Epidermal melanocyte (primary cell): Measurements from ENCODE around the gene CYP46A1.

Source experiments
- DNase-seq: peaks from one replicate; pipeline ENCODE4 v3.0.0; 2011; ENCODE audit warnings: low spot score; ENCODE audit not compliant: insufficient read length

The CYP46A1 gene

GRCh38 chr14:99673305-99674063, 10.6 kb upstream of the CYP46A1 start:
- peak; percentile 15 for DNase-seq

GRCh38 chr14:99674064-99674650, 9.9 kb upstream of the CYP46A1 start:
- DNase-seq: peak; percentile 6

GRCh38 chr14:99674776-99675381, 9.2 kb upstream of the CYP46A1 start:
- no peak for DNase-seq

- DNase-seq: no peak
Measured at GRCh38 chr14:99675382-99675835, 8.7 kb upstream of the CYP46A1 start.

GRCh38 chr14:99675951-99676350, 8.1 kb upstream of the CYP46A1 start:
- no peak for DNase-seq

GRCh38 chr14:99676657-99677056, 7.4 kb upstream of the CYP46A1 start:
- DNase-seq: no peak

GRCh38 chr14:99677231-99678140, 6.6 kb upstream of the CYP46A1 start:
- no peak for DNase-seq

- no peak for DNase-seq
Measured at GRCh38 chr14:99678198-99678597, 5.9 kb upstream of the CYP46A1 start.

- DNase-seq: no peak
Measured at GRCh38 chr14:99679111-99679510, 5.0 kb upstream of the CYP46A1 start.

GRCh38 chr14:99679543-99679942, 4.6 kb upstream of the CYP46A1 start:
- DNase-seq: no peak

GRCh38 chr14:99679996-99680395, 4.1 kb upstream of the CYP46A1 start:
- DNase-seq: no peak

- no peak for DNase-seq
Measured at GRCh38 chr14:99681101-99681831, 2.8 kb upstream of the CYP46A1 start.

GRCh38 chr14:99681832-99682148, 2.3 kb upstream of the CYP46A1 start:
- no peak for DNase-seq

- DNase-seq: peak; percentile 76
Measured at GRCh38 chr14:99682809-99683618, 1.1 kb upstream of the CYP46A1 start.

- DNase-seq: no peak
Measured at GRCh38 chr14:99684410-99684934, 374 bp downstream of the CYP46A1 start.

- DNase-seq: no peak
Measured at GRCh38 chr14:99685151-99685591, 1.1 kb downstream of the CYP46A1 start.

GRCh38 chr14:99685596-99685995, 1.5 kb downstream of the CYP46A1 start:
- DNase-seq: no peak

- DNase-seq: no peak
Measured at GRCh38 chr14:99686557-99687283, 2.6 kb downstream of the CYP46A1 start.
